CD14-positive monocyte (primary cell): ENCODE measurements around the gene PARD6G. TPM values are rescaled to one million over a fixed set of nuclear protein-coding genes. Genes with fewer than 3 reads are reported as not detected.

Experiments used
- DNase-seq, 3 donors: peaks; one replicate each; pipeline ENCODE4 v3.0.0-alpha.2; 2011 to 2022
- H2AFZ ChIP-seq: 2 replicates; pipeline ENCODE4 v1.6.0; 2012; ENCODE audit warnings: mild to moderate bottlenecking, low read depth, low read length, inconsistent platforms; ENCODE audit not compliant: insufficient read depth, poor library complexity, severe bottlenecking
- H3K27ac ChIP-seq, 2 donors: 1 replicate in 1 of 2; 2 replicates in 1 of 2; pipeline ENCODE4 v1.5.1; 2012 to 2013; ENCODE audit warnings: low read length in 2 of 2, control low read depth in 1 of 2, inconsistent platforms in 1 of 2, low read depth in 1 of 2, mild to moderate bottlenecking in 1 of 2
- H3K27me3 ChIP-seq, 2 donors: one replicate each; pipeline versions ENCODE4 v1.6.0 to v1.6.1; 2011 to 2013; ENCODE audit warnings: low read length in 2 of 2; ENCODE audit not compliant: control insufficient read depth in 2 of 2, insufficient read depth in 2 of 2
- H3K36me3 ChIP-seq, 2 donors: replicated peaks in 1 of 2; 1 replicate in 1 of 2; 2 replicates in 1 of 2; pipeline versions ENCODE4 v1.5.1 to v1.6.1; 2012 to 2013; ENCODE audit warnings: low read length in 2 of 2, control low read depth in 1 of 2, inconsistent platforms in 1 of 2, mild to moderate bottlenecking in 1 of 2; ENCODE audit not compliant: insufficient read depth in 2 of 2, control insufficient read depth in 1 of 2
- H3K4me1 ChIP-seq, 2 donors: 1 replicate in 1 of 2; 2 replicates in 1 of 2; pipeline versions ENCODE4 v1.5.1 to v1.6.1; 2012 to 2013; ENCODE audit warnings: low read length in 2 of 2, control low read depth in 1 of 2, inconsistent platforms in 1 of 2, mild to moderate bottlenecking in 1 of 2, moderate library complexity in 1 of 2; ENCODE audit not compliant: insufficient read depth in 2 of 2, control insufficient read depth in 1 of 2
- H3K4me2 ChIP-seq: replicated peaks from 2 replicates; pipeline ENCODE3; 2012; ENCODE audit warnings: low read length, moderate library complexity, mild to moderate bottlenecking; ENCODE audit not compliant: poor library complexity, severe bottlenecking; ENCODE audit errors: extremely low read depth
- H3K4me3 ChIP-seq, 3 experiments: fragments of 200-600 bp in 1 of 3; sonication (generic) in 1 of 3; replicated peaks in 1 of 3; 1 replicate in 2 of 3; 2 replicates in 1 of 3; pipeline ENCODE4 v1.5.1; 2011 to 2013; ENCODE audit warnings: low read length in 3 of 3, mild to moderate bottlenecking in 3 of 3, control low read depth in 2 of 3, low read depth in 2 of 3, inconsistent platforms in 1 of 3, moderate library complexity in 1 of 3
- H3K79me2 ChIP-seq: 2 replicates; pipeline ENCODE4 v1.6.0; 2012; ENCODE audit warnings: mild to moderate bottlenecking, control low read depth, inconsistent platforms, low read length, moderate library complexity; ENCODE audit not compliant: insufficient read depth
- H3K9ac ChIP-seq: 2 replicates; pipeline ENCODE4 v1.6.0; 2017; ENCODE audit warnings: low read length, mild to moderate bottlenecking; ENCODE audit not compliant: insufficient read depth, poor library complexity, severe bottlenecking
- H3K9me3 ChIP-seq, 2 donors: replicated peaks in 1 of 2; 1 replicate in 1 of 2; 2 replicates in 1 of 2; pipeline versions ENCODE4 v1.5.1 to v1.6.1; 2012 to 2013; ENCODE audit warnings: low read length in 2 of 2, control low read depth in 1 of 2; ENCODE audit not compliant: control insufficient read depth in 1 of 2, insufficient read depth in 1 of 2
- H4K20me1 ChIP-seq: 2 replicates; pipeline ENCODE4 v1.6.0; 2012; ENCODE audit warnings: mild to moderate bottlenecking, low read length, control low read depth, moderate library complexity; ENCODE audit not compliant: insufficient read depth
- H3K27ac Mint-ChIP-seq, 7 donors: one replicate each; pipeline ENCODE4 v1.8.0; 2020; ENCODE audit warnings: mild to moderate bottlenecking in 7 of 7, mixed read lengths in 7 of 7, moderate library complexity in 6 of 7, inconsistent platforms in 2 of 7
- H3K27me3 Mint-ChIP-seq, 3 donors: one replicate each; pipeline ENCODE4 v1.8.0; 2021 to 2022; ENCODE audit warnings: low read depth in 3 of 3, mild to moderate bottlenecking in 3 of 3, mixed read lengths in 3 of 3, moderate library complexity in 3 of 3, inconsistent platforms in 1 of 3
- H3K36me3 Mint-ChIP-seq, 2 donors: one replicate each; pipeline ENCODE4 v1.8.0; 2020; ENCODE audit warnings: mixed read lengths in 2 of 2, inconsistent platforms in 1 of 2, mild to moderate bottlenecking in 1 of 2
- H3K4me1 Mint-ChIP-seq: one replicate; pipeline ENCODE4 v1.8.0; 2020; ENCODE audit warnings: mild to moderate bottlenecking, mixed read lengths
- H3K4me3 Mint-ChIP-seq, 2 donors: one replicate each; pipeline ENCODE4 v1.8.0; 2020; ENCODE audit warnings: mild to moderate bottlenecking in 2 of 2, mixed read lengths in 2 of 2, moderate library complexity in 1 of 2
- H3K9me3 Mint-ChIP-seq, 7 donors: one replicate each; pipeline ENCODE4 v1.8.0; 2020 to 2022; ENCODE audit warnings: mixed read lengths in 7 of 7, mild to moderate bottlenecking in 6 of 7, moderate library complexity in 6 of 7, inconsistent platforms in 2 of 7
- CTCF ChIP-seq: fragments of 200-600 bp; IDR thresholded peaks from one replicate; pipeline ENCODE4 v1.8.0; 2022; ENCODE audit warnings: antibody characterized with exemption, mild to moderate bottlenecking
- WGBS: methylation state at CpG from one replicate; pipeline ENCODE4 v1.1.5; 2013; ENCODE audit warnings: missing lambda C conversion rate; ENCODE audit not compliant: insufficient coverage; 5-methylcytosine and 5-hydroxymethylcytosine counted together
- intact Hi-C, 2 donors: fragments of 100-400 bp; cut with micrococcal nuclease; formaldehyde crosslinking; loops; one replicate each; pipeline versions ENCODE4 v1.15.0 to v1.15.1; 2023
- polyA plus RNA-seq, 3 donors: library from polyadenylated mRNA; depleted of rRNA in 1 of 3; unstranded in 2 of 3; stranded (reverse) in 1 of 3; fragments of 300-500 nt in 2 of 3; fragments of >200 nt in 1 of 3; fragmentation: Illumina TruSeq in 2 of 3; gene quantifications; 1 replicate in 2 of 3; 2 replicates in 1 of 3; pipeline ENCODE4 v1.2.3, GENCODE V29; 2012 to 2021

The PARD6G gene
- polyA plus RNA-seq, 3 donors = not detected

DNA sequence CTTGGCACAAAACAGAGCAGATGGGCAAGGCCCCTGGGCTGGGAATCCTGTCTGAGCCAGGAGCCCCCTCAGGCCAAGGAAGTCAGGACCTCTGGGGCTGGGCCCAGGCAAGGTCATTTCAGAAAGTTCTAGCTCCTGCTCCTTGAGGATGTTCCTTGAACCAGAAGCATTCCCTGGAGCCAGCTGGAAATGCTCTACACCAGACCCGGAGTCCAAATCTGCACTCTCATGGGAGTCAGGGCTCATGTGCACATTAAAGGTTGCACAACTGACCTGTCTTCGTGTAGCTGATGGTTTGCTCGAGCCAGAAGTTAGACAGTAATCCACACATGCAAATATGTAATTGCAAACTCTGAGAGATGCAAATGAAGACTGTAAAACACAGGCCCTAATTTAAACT, 18.0 kb downstream of the PARD6G start:
- no peak overlapping the region for H3K4me3 Mint-ChIP-seq
- no peak for TF ChIP-seq CTCF
- H3K27ac Mint-ChIP-seq = no peak overlapping the region
- Histone ChIP-seq H3K4me1 (no peaks in the 10 kb centered on the region), H3K79me2 (no peaks in the 10 kb centered on the region), H3K4me3 (no peak overlapping the region), H3K4me2 (no peak overlapping the region), H2AFZ (no peak overlapping the region), H4K20me1 (no peaks in the 10 kb centered on the region), H3K27ac (no peak overlapping the region), H3K9ac (no peak overlapping the region), H3K27me3 (no peaks in the 10 kb centered on the region), H3K9me3 (no peaks in the 10 kb centered on the region), H3K36me3 (no peaks in the 10 kb centered on the region)
- no peaks in the 10 kb centered on the region for H3K36me3 Mint-ChIP-seq
- 88% methylated on average over 1 of the region's 3 CpGs for WGBS
- H3K27me3 Mint-ChIP-seq = peaks cover 0 to 4% (median 3%) of the 10 kb centered on the region in 3 donors
- H3K9me3 Mint-ChIP-seq = peaks cover 0 to 3% (median under 1%) of the 10 kb centered on the region in 7 donors
- H3K4me1 Mint-ChIP-seq = no peaks in the 10 kb centered on the region
- no peak for DNase-seq
- intact Hi-C loops = no loop called here

- no peak overlapping the region for H3K27ac ChIP-seq
- H3K4me2 ChIP-seq = no peak overlapping the region
- Mint-ChIP-seq H3K9me3 (no peaks in the 10 kb centered on the region), H3K27me3 (peaks cover 0 to 4% (median 3%) of the 10 kb centered on the region in 3 donors), H3K4me1 (no peaks in the 10 kb centered on the region), H3K4me3 (no peak overlapping the region), H3K36me3 (no peaks in the 10 kb centered on the region), H3K27ac (no peak overlapping the region)
- intact Hi-C loops = no loop called here
- WGBS = 93% methylated on average over 15 of the region's 18 CpGs
- no peaks in the 10 kb centered on the region for H3K36me3 ChIP-seq
- no peaks in the 10 kb centered on the region for H3K79me2 ChIP-seq
- no peak overlapping the region for H2AFZ ChIP-seq
- H3K9me3 ChIP-seq = no peaks in the 10 kb centered on the region
- no peaks in the 10 kb centered on the region for H4K20me1 ChIP-seq
- no peak for DNase-seq
- H3K4me3 ChIP-seq = no peak overlapping the region
- H3K4me1 ChIP-seq = no peaks in the 10 kb centered on the region
- H3K9ac ChIP-seq = no peak overlapping the region
- H3K27me3 ChIP-seq = no peaks in the 10 kb centered on the region
- TF ChIP-seq CTCF = no peak
Observed at GRCh38 chr18:80228051-80228848, 19.1 kb downstream of the PARD6G start.
